K562 (cell line): ENCODE measurements around the gene SLC38A10.

Source experiments
- BCLAF1 ChIP-seq, 2 experiments: fragments of 450-650 bp in 1 of 2; IDR thresholded peaks; 2 replicates each; pipeline ENCODE4 v1.6.1; 2011 to 2017; ENCODE audit warnings: low read depth in 2 of 2, antibody characterized with exemption in 1 of 2, borderline replicate concordance in 1 of 2, low read length in 1 of 2, mild to moderate bottlenecking in 1 of 2, mixed read lengths in 1 of 2; ENCODE audit not compliant: control insufficient read depth in 1 of 2
- CBX3 ChIP-seq, 2 experiments: IDR thresholded peaks; 1 replicate in 1 of 2; 2 replicates in 1 of 2; pipeline ENCODE4 v1.6.1; 2012; ENCODE audit warnings: inconsistent platforms in 2 of 2, low read length in 2 of 2, borderline replicate concordance in 1 of 2, control low read depth in 1 of 2
- FOXK1 ChIP-seq: sonication (generic); formaldehyde crosslinking; IDR thresholded peaks from 2 replicates; pipeline ENCODE4 v1.8.0; 2022; ENCODE audit warnings: missing genetic modification reagents, mild to moderate bottlenecking, borderline replicate concordance
- KDM1A ChIP-seq, 2 experiments: fragments of 450-650 bp; IDR thresholded peaks; 2 replicates each; pipeline ENCODE4 v1.6.1; 2016; ENCODE audit warnings: mild to moderate bottlenecking in 2 of 2
- MYC ChIP-seq, 2 experiments: fragments of 250-450 bp in 1 of 2; sonication (Bioruptor Pico) in 1 of 2; IDR thresholded peaks; 2 replicates each; pipeline versions ENCODE4 v1.5.1 to v1.6.1; 2012 to 2021; ENCODE audit warnings: low read depth in 2 of 2, borderline replicate concordance in 1 of 2, improper control_type of control experiment in 1 of 2, low read length in 1 of 2, mild to moderate bottlenecking in 1 of 2, moderate library complexity in 1 of 2
- POLR2A ChIP-seq: fragments of 450-650 bp; conservative IDR thresholded peaks from 2 replicates; pipeline ENCODE4 v1.6.1; 2016
- RAD21 ChIP-seq, 2 experiments: fragments of 250-450 bp in 1 of 2; fragments of 450-650 bp in 1 of 2; sonication (Bioruptor Pico) in 1 of 2; formaldehyde crosslinking in 1 of 2; IDR thresholded peaks in 1 of 2; conservative IDR thresholded peaks in 1 of 2; 2 replicates each; pipeline versions ENCODE4 v1.4.0 to v1.8.0; 2020 to 2022; ENCODE audit warnings: mild to moderate bottlenecking in 2 of 2, moderate library complexity in 1 of 2
- USF1 ChIP-seq: sonication (generic); formaldehyde crosslinking; IDR thresholded peaks from 2 replicates; pipeline ENCODE4 v1.9.0; 2022; ENCODE audit warnings: mild to moderate bottlenecking, missing genetic modification reagents
- TF ChIP-seq, protein P1 (sequence below), 3 experiments: IDR thresholded peaks in 2 of 3; conservative IDR thresholded peaks in 1 of 3; 2 replicates each; pipeline ENCODE4 v1.5.1; 2011 to 2012; ENCODE audit warnings: low read length in 3 of 3, mild to moderate bottlenecking in 3 of 3, control low read depth in 2 of 3, improper control_type of control experiment in 1 of 3, inconsistent platforms in 1 of 3, low read depth in 1 of 3, mixed read lengths in 1 of 3, moderate library complexity in 1 of 3; ENCODE audit not compliant: insufficient read depth in 2 of 3

- no peak for TF ChIP-seq POLR2A
- no peak for TF ChIP-seq KDM1A (IDR thresholded peaks at IDR 0.05)
- TF ChIP-seq BCLAF1 (IDR thresholded peaks at IDR 0.05; ENCODE audit: borderline replicate concordance in 1 of 2, control insufficient read depth in 1 of 2, low read depth in 2 of 2, low read length in 1 of 2) = no peak
- TF ChIP-seq, protein P1, sequence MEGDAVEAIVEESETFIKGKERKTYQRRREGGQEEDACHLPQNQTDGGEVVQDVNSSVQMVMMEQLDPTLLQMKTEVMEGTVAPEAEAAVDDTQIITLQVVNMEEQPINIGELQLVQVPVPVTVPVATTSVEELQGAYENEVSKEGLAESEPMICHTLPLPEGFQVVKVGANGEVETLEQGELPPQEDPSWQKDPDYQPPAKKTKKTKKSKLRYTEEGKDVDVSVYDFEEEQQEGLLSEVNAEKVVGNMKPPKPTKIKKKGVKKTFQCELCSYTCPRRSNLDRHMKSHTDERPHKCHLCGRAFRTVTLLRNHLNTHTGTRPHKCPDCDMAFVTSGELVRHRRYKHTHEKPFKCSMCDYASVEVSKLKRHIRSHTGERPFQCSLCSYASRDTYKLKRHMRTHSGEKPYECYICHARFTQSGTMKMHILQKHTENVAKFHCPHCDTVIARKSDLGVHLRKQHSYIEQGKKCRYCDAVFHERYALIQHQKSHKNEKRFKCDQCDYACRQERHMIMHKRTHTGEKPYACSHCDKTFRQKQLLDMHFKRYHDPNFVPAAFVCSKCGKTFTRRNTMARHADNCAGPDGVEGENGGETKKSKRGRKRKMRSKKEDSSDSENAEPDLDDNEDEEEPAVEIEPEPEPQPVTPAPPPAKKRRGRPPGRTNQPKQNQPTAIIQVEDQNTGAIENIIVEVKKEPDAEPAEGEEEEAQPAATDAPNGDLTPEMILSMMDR (IDR thresholded peaks at IDR 0.05 in 2 of 3, conservative IDR thresholded peaks at IDR 0.05 in 1 of 3; ENCODE audit: insufficient read depth in 2 of 3, low read depth in 1 of 3, low read length in 3 of 3) = no peak
- no peak for TF ChIP-seq FOXK1
- no peak for TF ChIP-seq MYC (IDR thresholded peaks at IDR 0.05; ENCODE audit: low read depth, low read length)
- no peak for TF ChIP-seq MYC (CRISPR knock-in tag; IDR thresholded peaks at IDR 0.05; ENCODE audit: borderline replicate concordance, low read depth)
- TF ChIP-seq RAD21 (CRISPR knock-in tag; conservative IDR thresholded peaks at IDR 0.05 in 1 of 2, IDR thresholded peaks at IDR 0.05 in 1 of 2) = no peak
- TF ChIP-seq USF1 (CRISPR knock-in tag) = no peak
- TF ChIP-seq CBX3 (IDR thresholded peaks at IDR 0.05; ENCODE audit: borderline replicate concordance in 1 of 2, low read length in 2 of 2) = no peak
These were observed 15.5 kb downstream of the SLC38A10 start for GRCh38 chr17:81279278-81280275.
